Cardiac muscle cell (in vitro differentiated cells and primary cell): Measurements from ENCODE around the gene PLCH2. TPM values are rescaled to one million over a fixed set of nuclear protein-coding genes. Genes with fewer than 3 reads are reported as not detected.

ENCODE experiments used
- DNase-seq, 2 donors: peaks; one replicate each; pipeline versions ENCODE4 v3.0.0 to v3.0.0-alpha.2; 2010 to 2017; ENCODE audit warnings: low read depth in 1 of 2, low spot score in 1 of 2
- H3K27ac ChIP-seq: fragments of 200-600 bp; sonication (generic); 2 replicates; pipeline ENCODE4 v1.5.1; 2016
- H3K27me3 ChIP-seq: fragments of 200-600 bp; sonication (generic); 2 replicates; pipeline ENCODE4 v1.6.0; 2016; ENCODE audit warnings: control low read depth
- H3K36me3 ChIP-seq: fragments of 200-600 bp; sonication (generic); 2 replicates; pipeline ENCODE4 v1.5.1; 2016; ENCODE audit warnings: control low read depth
- H3K4me1 ChIP-seq: fragments of 200-600 bp; sonication (generic); 2 replicates; pipeline ENCODE4 v1.8.1; 2017; ENCODE audit warnings: low read depth, mild to moderate bottlenecking, mixed run types
- H3K4me3 ChIP-seq: fragments of 200-600 bp; sonication (generic); 2 replicates; pipeline ENCODE4 v1.5.1; 2016; ENCODE audit warnings: mild to moderate bottlenecking
- H3K9me3 ChIP-seq: fragments of 200-600 bp; sonication (generic); 2 replicates; pipeline ENCODE4 v1.5.1; 2017; ENCODE audit warnings: low read depth, mild to moderate bottlenecking, control low read depth
- polyA plus RNA-seq: library from polyadenylated mRNA; unstranded; fragments of >200 nt; fragmentation: Nextera tagmentation; extraction: Ambion mirVana; gene quantifications from 2 replicates; pipeline ENCODE4 v1.2.1, GENCODE V29; 2016
- total RNA-seq: library from RNA; depleted of rRNA; stranded (reverse); fragments of >200 nt; gene quantifications from 2 replicates; pipeline ENCODE4 v1.2.3, GENCODE V29; 2016
- TF ChIP-seq, protein P1 (sequence below): IDR thresholded peaks from 2 replicates; pipeline ENCODE4 v1.5.1; 2012; ENCODE audit warnings: low read depth, mild to moderate bottlenecking, low read length

PLCH2 gene
- total and polyA plus RNA-seq, 2 experiments from 2014 or later, result 0.33 to 0.44 TPM

DNA sequence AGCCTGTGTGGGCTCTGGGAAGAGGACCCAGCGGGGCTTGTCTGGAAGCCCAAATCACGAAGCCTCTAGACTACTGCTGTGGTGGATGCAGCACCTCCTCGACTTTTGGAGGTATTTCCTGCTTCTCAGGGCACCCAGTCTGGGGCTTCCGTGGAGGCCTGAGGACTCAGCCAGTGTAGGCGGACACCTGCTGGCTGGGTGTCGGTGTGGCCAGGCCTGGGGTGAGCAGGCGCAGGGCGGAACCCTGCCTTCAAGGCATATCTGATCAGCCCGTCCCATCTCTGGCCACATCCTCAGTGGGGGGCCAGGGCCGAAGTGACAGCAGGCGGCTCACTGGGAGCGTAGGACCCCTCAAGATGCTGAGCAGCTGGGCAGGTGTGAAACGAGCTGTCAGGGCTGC lies 6.9 kb downstream of the PLCH2 start:
- no peak overlapping the region for H3K27ac ChIP-seq
- H3K9me3 ChIP-seq, result no peaks in the 10 kb centered on the region
- no peak overlapping the region for H3K4me3 ChIP-seq
- TF ChIP-seq, protein P1, sequence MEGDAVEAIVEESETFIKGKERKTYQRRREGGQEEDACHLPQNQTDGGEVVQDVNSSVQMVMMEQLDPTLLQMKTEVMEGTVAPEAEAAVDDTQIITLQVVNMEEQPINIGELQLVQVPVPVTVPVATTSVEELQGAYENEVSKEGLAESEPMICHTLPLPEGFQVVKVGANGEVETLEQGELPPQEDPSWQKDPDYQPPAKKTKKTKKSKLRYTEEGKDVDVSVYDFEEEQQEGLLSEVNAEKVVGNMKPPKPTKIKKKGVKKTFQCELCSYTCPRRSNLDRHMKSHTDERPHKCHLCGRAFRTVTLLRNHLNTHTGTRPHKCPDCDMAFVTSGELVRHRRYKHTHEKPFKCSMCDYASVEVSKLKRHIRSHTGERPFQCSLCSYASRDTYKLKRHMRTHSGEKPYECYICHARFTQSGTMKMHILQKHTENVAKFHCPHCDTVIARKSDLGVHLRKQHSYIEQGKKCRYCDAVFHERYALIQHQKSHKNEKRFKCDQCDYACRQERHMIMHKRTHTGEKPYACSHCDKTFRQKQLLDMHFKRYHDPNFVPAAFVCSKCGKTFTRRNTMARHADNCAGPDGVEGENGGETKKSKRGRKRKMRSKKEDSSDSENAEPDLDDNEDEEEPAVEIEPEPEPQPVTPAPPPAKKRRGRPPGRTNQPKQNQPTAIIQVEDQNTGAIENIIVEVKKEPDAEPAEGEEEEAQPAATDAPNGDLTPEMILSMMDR, result no peak
- H3K27me3 ChIP-seq, result no peaks in the 10 kb centered on the region
- no peaks in the 10 kb centered on the region for H3K36me3 ChIP-seq
- H3K4me1 ChIP-seq, result no peaks in the 10 kb centered on the region
- DNase-seq, result no peak

DNA sequence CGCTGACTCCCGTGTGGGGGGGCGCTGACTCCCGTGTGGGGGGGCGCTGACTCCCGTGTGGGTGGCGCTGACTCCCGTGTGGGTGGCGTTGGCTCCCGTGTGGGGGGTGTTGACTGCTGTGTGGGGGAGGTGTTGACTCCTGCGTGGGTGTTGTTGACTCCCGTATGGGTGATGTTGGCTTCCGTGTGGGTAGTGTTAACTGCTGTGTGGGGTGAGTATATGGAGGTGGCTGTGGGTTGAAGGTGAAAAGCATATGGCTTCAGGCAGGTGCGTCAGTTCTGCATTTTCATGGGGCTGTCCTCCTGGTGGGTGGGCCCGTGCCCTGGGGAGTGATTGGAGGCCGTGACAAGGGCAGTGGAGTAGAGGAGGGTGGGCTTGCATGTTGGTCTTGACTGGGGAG lies 7.9 kb downstream of the PLCH2 start:
- H3K9me3 ChIP-seq, result no peaks in the 10 kb centered on the region
- H3K4me3 ChIP-seq, result no peak overlapping the region
- H3K27ac ChIP-seq, result no peak overlapping the region
- H3K27me3 ChIP-seq, result no peaks in the 10 kb centered on the region
- no peak for DNase-seq
- H3K4me1 ChIP-seq, result no peaks in the 10 kb centered on the region
- no peaks in the 10 kb centered on the region for H3K36me3 ChIP-seq
- TF ChIP-seq, protein P1, result no peak

DNA sequence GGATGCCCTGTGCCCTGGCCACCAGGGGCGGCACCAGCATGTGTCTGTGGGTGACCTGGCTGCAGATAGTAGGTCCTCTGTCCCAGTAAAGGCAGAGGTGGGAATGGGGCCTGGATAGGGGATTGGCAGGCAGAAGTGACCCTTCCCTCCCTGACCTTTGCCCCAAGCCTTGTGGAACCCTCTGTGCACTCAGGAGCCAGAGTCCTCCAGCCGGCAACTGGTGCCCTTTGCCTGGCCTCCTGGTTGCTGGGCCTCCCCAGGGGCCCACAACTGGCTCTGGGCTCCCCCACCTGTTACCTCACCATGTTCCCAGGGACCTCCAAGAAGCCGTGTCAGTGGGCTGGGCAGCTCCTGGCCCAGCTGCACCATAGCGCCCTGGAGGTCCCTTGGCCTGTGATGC lies 10.0 kb downstream of the PLCH2 start:
- TF ChIP-seq, protein P1, result no peak
- Histone ChIP-seq H3K36me3 (no peaks in the 10 kb centered on the region), H3K9me3 (no peaks in the 10 kb centered on the region), H3K4me1 (no peaks in the 10 kb centered on the region), H3K4me3 (no peak overlapping the region), H3K27me3 (no peaks in the 10 kb centered on the region), H3K27ac (no peak overlapping the region)
- no peak for DNase-seq

DNA sequence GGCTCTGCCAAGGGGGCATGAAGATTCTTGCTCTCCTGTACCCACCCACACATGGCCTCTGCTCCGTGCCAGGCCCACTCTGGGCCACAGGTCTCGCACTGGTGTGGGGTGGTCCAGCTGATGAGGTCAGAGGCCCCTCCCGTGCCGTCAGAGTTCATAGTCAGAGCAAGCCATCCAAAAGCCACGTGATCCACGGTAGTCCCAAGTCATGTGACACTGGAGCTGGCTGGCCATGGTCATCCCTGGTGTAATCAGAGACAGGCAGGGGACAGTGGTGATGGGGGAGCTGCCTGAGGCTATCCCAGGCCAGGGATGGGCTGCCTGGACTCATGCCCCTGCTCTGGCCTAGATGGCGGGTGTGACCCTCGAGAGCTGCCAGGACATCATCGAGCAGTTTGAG lies 10.5 kb downstream of the PLCH2 start:
- TF ChIP-seq, protein P1, result no peak
- Histone ChIP-seq H3K36me3 (no peaks in the 10 kb centered on the region), H3K27ac (no peak overlapping the region), H3K4me1 (no peaks in the 10 kb centered on the region), H3K9me3 (no peaks in the 10 kb centered on the region), H3K27me3 (no peaks in the 10 kb centered on the region), H3K4me3 (no peak overlapping the region)
- DNase-seq, result no peak

DNA sequence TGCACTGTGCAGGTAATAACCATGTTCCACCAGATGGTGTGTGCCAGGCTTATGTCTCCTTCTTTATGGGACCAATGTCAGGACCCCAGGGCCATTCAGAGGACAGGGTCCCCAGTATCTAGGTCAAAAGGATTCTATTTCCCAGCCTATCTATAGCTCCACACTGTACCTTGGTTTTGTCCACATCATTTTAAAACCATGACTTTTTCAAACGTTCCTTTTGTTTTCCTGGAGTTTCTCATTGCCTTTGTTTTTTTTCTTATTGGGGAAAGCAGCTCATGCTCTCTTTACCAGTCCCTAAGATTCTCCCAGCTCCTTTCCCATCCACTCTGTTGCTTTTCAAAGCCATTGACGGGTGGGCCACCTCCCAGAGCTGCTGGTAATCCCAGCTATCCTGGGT lies 12.6 kb downstream of the PLCH2 start:
- H3K27ac ChIP-seq, result no peak overlapping the region
- no peak for DNase-seq
- H3K27me3 ChIP-seq, result no peaks in the 10 kb centered on the region
- TF ChIP-seq, protein P1, result no peak
- no peaks in the 10 kb centered on the region for H3K4me1 ChIP-seq
- no peaks in the 10 kb centered on the region for H3K9me3 ChIP-seq
- H3K4me3 ChIP-seq, result no peak overlapping the region
- H3K36me3 ChIP-seq, result no peaks in the 10 kb centered on the region

DNA sequence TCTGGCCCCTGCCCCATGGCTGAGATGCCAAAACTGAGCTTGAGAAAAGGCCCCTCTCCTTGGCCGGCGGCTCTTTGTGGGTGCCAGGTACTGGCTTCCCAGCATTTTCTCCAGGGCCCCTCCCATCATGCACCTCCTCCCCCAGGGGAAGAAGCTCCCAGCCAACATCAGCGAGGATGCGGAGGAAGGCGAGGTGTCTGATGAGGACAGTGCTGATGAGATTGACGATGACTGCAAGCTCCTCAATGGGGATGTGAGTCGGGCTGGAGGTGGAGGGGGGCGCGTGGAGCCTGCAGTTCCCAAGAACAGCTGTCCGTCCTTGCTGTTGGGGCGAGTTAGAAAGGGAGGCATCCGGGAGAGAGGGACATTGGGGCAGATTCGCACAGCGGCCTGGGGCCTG lies 13.5 kb downstream of the PLCH2 start:
- H3K4me1 ChIP-seq, result no peaks in the 10 kb centered on the region
- no peaks in the 10 kb centered on the region for H3K27me3 ChIP-seq
- DNase-seq, result no peak
- H3K36me3 ChIP-seq, result no peaks in the 10 kb centered on the region
- no peak overlapping the region for H3K27ac ChIP-seq
- TF ChIP-seq, protein P1, result no peak
- H3K4me3 ChIP-seq, result no peak overlapping the region
- no peaks in the 10 kb centered on the region for H3K9me3 ChIP-seq
